Activated T-helper 17 cell treated with anti-CD3 and anti-CD28 coated beads, Interleukin-2, amount 50 U/mL, for 72 hours (primary cell): Measurements from ENCODE around the gene RAB30. TPM values are rescaled to one million over a fixed set of nuclear protein-coding genes. Genes with fewer than 3 reads are reported as not detected.
"Not testable (repeated sequence)": the region's sequence is repeated elsewhere in the genome, so short reads cannot be mapped to it uniquely, and the experiment has no call there.

Source experiments
- ATAC-seq: fragments of 150-1000 bp; cut with Tn5 transposase; replicated peaks from 2 replicates; pipeline ENCODE4 v1.10.0; 2021; ENCODE audit warnings: mild to moderate bottlenecking, moderate library complexity
- H3K27ac Mint-ChIP-seq: one replicate; pipeline ENCODE4 v1.8.0; 2022; ENCODE audit warnings: mixed read lengths
- H3K27me3 Mint-ChIP-seq: one replicate; pipeline ENCODE4 v1.8.0; 2022; ENCODE audit warnings: mixed read lengths
- H3K36me3 Mint-ChIP-seq: one replicate; pipeline ENCODE4 v1.8.0; 2022; ENCODE audit warnings: low read depth, mild to moderate bottlenecking, mixed read lengths
- H3K4me1 Mint-ChIP-seq: one replicate; pipeline ENCODE4 v1.8.0; 2022; ENCODE audit warnings: mixed read lengths
- H3K4me3 Mint-ChIP-seq: one replicate; pipeline ENCODE4 v1.8.0; 2022; ENCODE audit warnings: mild to moderate bottlenecking, mixed read lengths
- H3K9me3 Mint-ChIP-seq: one replicate; pipeline ENCODE4 v1.8.0; 2022; ENCODE audit warnings: mixed read lengths
- total RNA-seq, 2 donors: library from RNA; stranded (reverse); gene quantifications; one replicate each; pipeline ENCODE4 v1.2.3, GENCODE V29; 2022

The RAB30 gene
- total RNA-seq, 2 donors from 2014 or later: 7.0 to 8.7 TPM

DNA sequence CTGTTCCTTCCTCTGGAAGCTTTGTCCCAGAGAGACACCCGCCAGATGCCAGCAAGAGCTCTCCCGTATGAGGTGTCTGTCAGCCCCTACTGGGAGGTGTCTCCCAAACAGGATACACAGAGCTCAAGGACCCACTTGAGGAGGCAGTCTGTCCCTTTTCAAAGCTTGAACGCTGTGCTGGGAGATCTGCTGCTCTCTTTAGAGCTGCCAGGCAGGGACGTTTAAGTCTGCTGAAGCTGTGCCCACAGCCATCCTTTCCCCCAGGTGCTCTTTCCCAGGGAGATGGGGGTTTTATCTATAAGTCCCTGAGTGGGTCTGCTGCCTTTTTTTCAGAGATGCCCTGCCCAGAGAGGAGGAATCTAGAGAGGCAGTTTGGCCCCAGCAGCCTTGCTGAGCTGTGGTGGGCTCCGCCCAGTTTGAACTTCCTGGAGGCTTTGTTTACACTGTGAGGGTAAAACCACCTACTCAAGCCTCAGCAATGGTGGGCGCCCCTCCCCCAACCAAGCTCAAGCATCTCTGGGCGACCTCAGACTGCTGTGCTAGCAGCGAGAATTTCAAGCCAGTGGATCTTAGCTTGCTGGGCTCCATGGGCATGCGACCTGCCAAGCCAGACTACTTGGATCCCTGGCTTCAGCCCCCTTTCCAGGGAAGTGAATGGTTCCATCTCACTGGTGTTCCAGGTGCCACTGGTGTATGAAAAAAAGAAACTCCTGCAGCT lies 115.8 kb downstream of the RAB30 start:
- not testable (repeated sequence) for H3K27me3 Mint-ChIP-seq, H3K36me3 Mint-ChIP-seq, ATAC-seq
- Mint-ChIP-seq H3K4me3 (peak overlapping the region; percentile 49), H3K9me3 (peaks cover 18% of the 10 kb centered on the region), H3K4me1 (peaks cover 28% of the 10 kb centered on the region), H3K27ac (peak overlapping the region; percentile 59)

DNA sequence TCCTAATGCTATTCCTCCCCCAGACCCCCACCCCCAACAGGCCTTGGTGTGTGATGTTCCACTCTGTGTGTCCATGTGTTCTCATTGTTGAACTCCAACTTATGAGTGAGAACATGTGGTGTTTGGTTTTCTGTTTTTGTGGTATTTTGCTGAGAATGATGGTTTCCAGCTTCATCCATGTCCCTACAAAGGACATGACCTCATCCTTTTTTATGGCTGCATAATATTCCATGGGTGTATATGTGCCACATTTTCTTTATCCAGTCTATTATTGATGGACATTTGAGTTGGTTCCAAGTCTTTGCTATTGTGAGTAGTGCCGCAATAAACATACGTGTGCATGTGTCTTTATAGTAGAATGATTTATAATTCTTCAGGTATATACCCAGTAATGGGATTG lies 121.2 kb downstream of the RAB30 start:
- peaks cover 13% of the 10 kb centered on the region for H3K9me3 Mint-ChIP-seq

DNA sequence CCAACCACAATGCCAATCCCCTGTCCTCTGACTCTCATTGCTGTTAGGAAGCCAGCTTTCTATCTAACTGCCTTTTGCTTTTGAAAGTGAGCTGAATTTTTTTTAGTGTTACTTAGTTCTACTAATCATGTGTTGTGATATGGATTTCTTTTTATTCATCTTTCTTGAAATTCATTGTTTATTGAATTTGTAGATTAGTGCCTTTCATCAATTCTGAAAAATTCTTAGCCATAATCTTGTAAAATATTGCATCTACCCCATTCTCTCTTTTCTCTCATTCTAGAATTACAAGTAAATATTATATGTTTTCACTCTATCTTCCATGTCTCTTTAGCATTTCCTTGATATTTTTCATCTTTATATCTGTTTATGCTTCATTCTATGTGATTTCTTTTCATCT lies 122.3 kb downstream of the RAB30 start:
- Mint-ChIP-seq H3K9me3 (peaks cover 7% of the 10 kb centered on the region), H3K36me3 (no peaks in the 10 kb centered on the region), H3K4me3 (no peak overlapping the region), H3K27ac (no peak overlapping the region), H3K27me3 (no peaks in the 10 kb centered on the region), H3K4me1 (no peaks in the 10 kb centered on the region)
- no peak for ATAC-seq

More for the DNA sequence above, 121.2 kb downstream of the RAB30 start:
- H3K27ac Mint-ChIP-seq, H3K36me3 Mint-ChIP-seq, H3K4me1 Mint-ChIP-seq, H3K4me3 Mint-ChIP-seq, H3K27me3 Mint-ChIP-seq, ATAC-seq: not testable (repeated sequence)

- H3K4me3 Mint-ChIP-seq: no peak overlapping the region
- H3K27ac Mint-ChIP-seq: no peak overlapping the region
- no peaks in the 10 kb centered on the region for H3K36me3 Mint-ChIP-seq
- no peaks in the 10 kb centered on the region for H3K4me1 Mint-ChIP-seq
- H3K9me3 Mint-ChIP-seq: peaks cover 5% of the 10 kb centered on the region
- H3K27me3 Mint-ChIP-seq: no peaks in the 10 kb centered on the region
- no peak for ATAC-seq
Measured at GRCh38 chr11:82945682-82946081, 126.0 kb downstream of the RAB30 start.

DNA sequence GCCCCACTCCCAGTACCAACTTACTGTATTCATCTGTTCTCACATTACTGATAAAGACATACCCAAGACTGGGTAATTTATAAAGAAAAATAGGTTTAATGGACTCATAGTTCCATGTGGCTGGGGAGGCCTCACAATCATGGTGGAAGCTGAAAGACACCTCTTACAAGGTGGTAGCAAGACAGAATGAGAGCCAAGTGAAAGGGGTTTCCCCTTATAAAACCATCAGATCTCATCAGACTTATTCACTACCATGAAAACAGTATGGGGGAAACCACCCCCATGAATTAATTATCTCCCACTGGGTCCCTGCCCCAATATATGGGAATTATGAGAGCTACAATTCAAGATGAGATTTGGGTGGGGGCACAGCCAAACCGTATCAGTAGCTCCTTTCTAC lies 126.7 kb downstream of the RAB30 start:
- not testable (repeated sequence) for H3K27ac Mint-ChIP-seq, H3K4me3 Mint-ChIP-seq, H3K36me3 Mint-ChIP-seq

GRCh38 chr11:82944198-82944597 lies 127.5 kb downstream of the RAB30 start:
- H3K27ac Mint-ChIP-seq: no peak overlapping the region
- H3K27me3 Mint-ChIP-seq: no peaks in the 10 kb centered on the region
- no peak overlapping the region for H3K4me3 Mint-ChIP-seq
- H3K4me1 Mint-ChIP-seq: no peaks in the 10 kb centered on the region
- peaks cover 5% of the 10 kb centered on the region for H3K9me3 Mint-ChIP-seq
- H3K36me3 Mint-ChIP-seq: no peaks in the 10 kb centered on the region
- ATAC-seq: no peak

More for the DNA sequence above, 126.7 kb downstream of the RAB30 start:
- not testable (repeated sequence) for H3K27me3 Mint-ChIP-seq, H3K9me3 Mint-ChIP-seq, H3K4me1 Mint-ChIP-seq, ATAC-seq

GRCh38 chr11:82943430-82943829 lies 128.3 kb downstream of the RAB30 start:
- not testable (repeated sequence) for H3K4me1 Mint-ChIP-seq, H3K27me3 Mint-ChIP-seq, H3K4me3 Mint-ChIP-seq, ATAC-seq, H3K9me3 Mint-ChIP-seq, H3K27ac Mint-ChIP-seq, H3K36me3 Mint-ChIP-seq

GRCh38 chr11:82942376-82942775 lies 129.3 kb downstream of the RAB30 start:
- no peak overlapping the region for H3K4me3 Mint-ChIP-seq
- H3K27ac Mint-ChIP-seq: no peak overlapping the region
- H3K4me1 Mint-ChIP-seq: no peaks in the 10 kb centered on the region
- ATAC-seq: no peak
- no peaks in the 10 kb centered on the region for H3K27me3 Mint-ChIP-seq
- peaks cover 5% of the 10 kb centered on the region for H3K9me3 Mint-ChIP-seq
- no peaks in the 10 kb centered on the region for H3K36me3 Mint-ChIP-seq

DNA sequence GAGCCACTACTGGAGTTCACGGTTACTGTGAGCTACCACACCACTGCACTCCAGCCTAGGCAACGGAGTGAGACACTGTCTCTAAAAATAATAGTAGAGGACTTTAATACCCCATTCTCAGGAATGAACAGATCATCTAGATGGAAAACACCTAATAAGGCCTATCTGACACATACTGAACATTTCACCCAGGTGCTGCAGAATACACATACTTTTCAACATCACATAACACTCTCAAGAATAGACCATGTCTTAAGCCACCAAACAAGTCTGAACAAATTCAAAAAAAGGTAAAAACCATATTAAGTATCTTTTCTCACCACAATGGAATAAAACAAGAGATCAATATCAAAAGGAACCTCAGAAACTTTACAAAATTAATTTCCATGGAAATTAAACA lies 132.2 kb downstream of the RAB30 start:
- Mint-ChIP-seq H3K9me3 (peaks cover 5% of the 10 kb centered on the region), H3K4me3 (no peak overlapping the region), H3K36me3 (no peaks in the 10 kb centered on the region), H3K27ac (no peak overlapping the region), H3K27me3 (no peaks in the 10 kb centered on the region), H3K4me1 (no peaks in the 10 kb centered on the region)
- ATAC-seq: no peak

- no peaks in the 10 kb centered on the region for H3K4me1 Mint-ChIP-seq
- no peak overlapping the region for H3K4me3 Mint-ChIP-seq
- H3K27me3 Mint-ChIP-seq: no peaks in the 10 kb centered on the region
- ATAC-seq: no peak
- peaks cover 5% of the 10 kb centered on the region for H3K9me3 Mint-ChIP-seq
- H3K36me3 Mint-ChIP-seq: peaks cover 12% of the 10 kb centered on the region
- H3K27ac Mint-ChIP-seq: no peak overlapping the region
Measured at GRCh38 chr11:82937554-82937953, 134.1 kb downstream of the RAB30 start.

GRCh38 chr11:82936261-82936660 lies 135.4 kb downstream of the RAB30 start:
- Mint-ChIP-seq H3K36me3 (peaks cover 21% of the 10 kb centered on the region), H3K27me3 (no peaks in the 10 kb centered on the region), H3K4me1 (no peaks in the 10 kb centered on the region), H3K27ac (no peak overlapping the region), H3K9me3 (no peaks in the 10 kb centered on the region), H3K4me3 (no peak overlapping the region)
- no peak for ATAC-seq

GRCh38 chr11:82932564-82932963 lies 139.1 kb downstream of the RAB30 start:
- H3K36me3 Mint-ChIP-seq: peaks cover 25% of the 10 kb centered on the region
- no peaks in the 10 kb centered on the region for H3K9me3 Mint-ChIP-seq
- no peaks in the 10 kb centered on the region for H3K27me3 Mint-ChIP-seq
- no peak overlapping the region for H3K27ac Mint-ChIP-seq
- no peak for ATAC-seq
- H3K4me1 Mint-ChIP-seq: no peaks in the 10 kb centered on the region
- no peak overlapping the region for H3K4me3 Mint-ChIP-seq

GRCh38 chr11:82930734-82931133 lies 141.0 kb downstream of the RAB30 start:
- H3K36me3 Mint-ChIP-seq: peaks cover 25% of the 10 kb centered on the region
- no peaks in the 10 kb centered on the region for H3K27me3 Mint-ChIP-seq
- no peaks in the 10 kb centered on the region for H3K9me3 Mint-ChIP-seq
- ATAC-seq: no peak
- H3K27ac Mint-ChIP-seq: no peak overlapping the region
- no peak overlapping the region for H3K4me3 Mint-ChIP-seq
- no peaks in the 10 kb centered on the region for H3K4me1 Mint-ChIP-seq

GRCh38 chr11:82930229-82930628 lies 141.5 kb downstream of the RAB30 start:
- Mint-ChIP-seq H3K27me3 (no peaks in the 10 kb centered on the region), H3K4me3 (no peak overlapping the region), H3K36me3 (peaks cover 25% of the 10 kb centered on the region), H3K4me1 (no peaks in the 10 kb centered on the region), H3K27ac (no peak overlapping the region), H3K9me3 (no peaks in the 10 kb centered on the region)
- no peak for ATAC-seq

DNA sequence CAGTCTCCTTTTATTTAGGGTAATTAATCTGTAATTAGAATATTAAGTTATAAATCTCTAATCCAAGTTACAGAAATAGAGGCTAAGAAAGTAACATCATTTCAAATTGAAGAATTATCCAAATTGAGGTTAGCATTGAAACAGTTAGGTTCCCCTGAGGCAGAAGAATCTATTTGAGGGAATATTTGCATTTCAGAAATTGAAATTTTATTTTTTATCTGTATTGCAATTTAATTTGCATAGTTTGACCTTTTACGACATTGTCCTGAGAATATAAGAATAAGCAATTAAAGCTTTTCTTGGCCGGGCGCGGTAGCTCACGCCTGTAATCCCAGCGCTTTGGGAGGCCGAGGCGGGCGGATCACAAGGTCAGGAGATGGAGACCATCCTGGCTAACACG lies 142.6 kb downstream of the RAB30 start:
- Mint-ChIP-seq H3K27me3 (no peaks in the 10 kb centered on the region), H3K27ac (no peak overlapping the region), H3K36me3 (peaks cover 25% of the 10 kb centered on the region), H3K4me1 (no peaks in the 10 kb centered on the region), H3K9me3 (no peaks in the 10 kb centered on the region), H3K4me3 (no peak overlapping the region)
- ATAC-seq: no peak
